ENCODE results near the gene HK1.
A peak's percentile ranks its signal among the peaks of the same experiment; 100 is the strongest.

The HK1 gene

GRCh38 chr10:69278446-69278963 is at the start of gene HK1:
HK1 (plus strand) TSS chr10:69278496.
- TF ChIP-seq POLR2A (IDR thresholded peaks at IDR 0.05; ENCODE audit: low read length) (no peak), GATA1 (IDR thresholded peaks at IDR 0.05; ENCODE audit: low read depth, low read length) (no peak)
- no peak for DNase-seq

GRCh38 chr10:69229616-69229916 is 48.7 kb upstream of the HK1 start:
- TF ChIP-seq GATA1 (IDR thresholded peaks at IDR 0.05; ENCODE audit: low read depth, low read length) (no peak), POLR2A (IDR thresholded peaks at IDR 0.05; ENCODE audit: low read length) (no peak)
- DNase-seq = no peak

DNA sequence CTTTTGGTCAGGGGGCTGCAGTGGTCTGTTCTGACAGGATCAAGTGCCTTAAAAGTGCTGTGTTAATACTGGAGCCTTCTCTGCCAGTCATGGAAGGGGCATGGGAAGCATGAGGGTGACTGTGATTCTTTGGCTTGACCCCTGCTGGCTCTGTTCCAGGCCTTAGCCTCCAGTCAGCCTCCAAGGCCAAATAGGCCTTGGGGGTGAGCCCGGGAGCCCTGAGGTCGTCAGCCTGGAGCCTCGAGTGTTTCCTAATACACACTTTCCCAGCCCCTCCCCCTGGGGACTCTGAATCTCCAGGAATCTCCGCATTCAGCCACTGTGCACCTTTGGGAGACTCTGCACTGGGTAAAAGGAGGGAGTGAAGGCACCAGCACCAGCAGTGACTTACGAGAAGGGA is 48.2 kb upstream of the HK1 start:
- DNase-seq = no peak
- TF ChIP-seq GATA1 (IDR thresholded peaks at IDR 0.05; ENCODE audit: low read depth, low read length) = no peak
- no peak for TF ChIP-seq POLR2A (IDR thresholded peaks at IDR 0.05; ENCODE audit: low read length)

GRCh38 chr10:69232252-69232651 is 46.0 kb upstream of the HK1 start:
- TF ChIP-seq GATA1 (IDR thresholded peaks at IDR 0.05; ENCODE audit: low read depth, low read length) = no peak
- TF ChIP-seq POLR2A (IDR thresholded peaks at IDR 0.05; ENCODE audit: low read length) = no peak
- no peak for DNase-seq

DNA sequence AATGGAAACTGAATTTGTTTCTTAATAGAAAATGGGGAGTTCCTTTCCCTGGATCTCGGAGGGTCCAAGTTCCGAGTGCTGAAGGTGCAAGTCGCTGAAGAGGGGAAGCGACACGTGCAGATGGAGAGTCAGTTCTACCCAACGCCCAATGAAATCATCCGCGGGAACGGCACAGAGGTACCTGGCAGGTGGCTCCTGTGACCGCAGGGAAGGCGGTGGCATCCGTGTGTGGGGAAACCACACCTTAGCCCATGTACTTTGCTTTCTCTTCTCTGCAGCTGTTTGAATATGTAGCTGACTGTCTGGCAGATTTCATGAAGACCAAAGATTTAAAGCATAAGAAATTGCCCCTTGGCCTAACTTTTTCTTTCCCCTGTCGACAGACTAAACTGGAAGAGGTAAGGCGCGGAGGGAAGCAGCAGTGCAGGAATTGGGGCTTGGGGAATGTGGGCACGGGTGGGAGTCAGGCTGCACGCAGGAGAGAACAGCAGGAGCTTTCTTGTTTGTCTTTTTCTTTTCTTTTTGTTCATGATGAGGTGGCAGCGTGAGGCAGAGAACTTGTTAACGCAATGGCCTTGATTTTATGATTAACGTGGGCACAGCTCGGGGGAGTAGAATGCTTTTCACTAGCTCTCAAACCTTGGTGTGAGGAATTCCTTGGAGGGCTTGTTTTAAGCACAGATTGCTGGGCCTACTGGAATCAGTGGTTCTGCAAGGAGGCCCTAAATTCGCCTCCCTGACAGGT is 45.4 kb upstream of the HK1 start:
- DNase-seq = no peak
- TF ChIP-seq GATA1 (IDR thresholded peaks at IDR 0.05; ENCODE audit: low read depth, low read length) (no peak), POLR2A (IDR thresholded peaks at IDR 0.05; ENCODE audit: low read length) (no peak)

- no peak for DNase-seq
- no peak for TF ChIP-seq GATA1 (IDR thresholded peaks at IDR 0.05; ENCODE audit: low read depth, low read length)
- TF ChIP-seq POLR2A (IDR thresholded peaks at IDR 0.05; ENCODE audit: low read length) = no peak
Measured at GRCh38 chr10:69234447-69234846, 43.8 kb upstream of the HK1 start.

DNA sequence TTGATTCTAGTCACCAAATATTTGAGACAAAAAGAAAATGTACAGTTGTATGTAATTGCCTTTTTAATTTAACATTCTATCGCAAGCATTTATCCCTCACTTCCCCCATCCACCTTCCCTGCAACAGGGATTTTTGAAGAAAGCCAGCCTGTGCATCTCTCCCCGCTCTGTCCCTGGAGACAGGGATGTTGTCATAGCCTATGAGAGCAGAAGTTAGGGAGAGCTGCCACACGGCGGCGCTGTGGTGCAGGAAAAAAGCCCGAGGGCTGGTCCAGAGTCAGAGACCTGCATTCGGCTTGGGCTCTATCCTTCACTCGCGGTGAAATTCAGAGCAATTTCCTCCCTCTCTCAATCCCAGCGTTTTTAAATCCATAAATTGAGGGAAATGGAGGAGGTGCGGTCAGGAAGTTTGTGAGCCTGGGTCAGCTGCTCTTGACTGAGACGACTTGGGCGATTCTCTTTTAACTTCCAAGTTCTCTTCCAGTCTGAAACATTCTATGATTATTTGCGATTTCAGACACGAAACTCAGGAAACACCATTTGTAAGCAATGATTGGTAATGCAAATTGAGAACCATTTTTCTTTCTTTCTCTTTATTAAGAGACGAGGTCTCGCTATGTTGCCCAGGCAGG is 40.7 kb upstream of the HK1 start:
- DNase-seq = peak; percentile 78 to 91
- TF ChIP-seq GATA1 (IDR thresholded peaks at IDR 0.05; ENCODE audit: low read depth, low read length) (no peak), POLR2A (IDR thresholded peaks at IDR 0.05; ENCODE audit: low read length) (no peak)

DNA sequence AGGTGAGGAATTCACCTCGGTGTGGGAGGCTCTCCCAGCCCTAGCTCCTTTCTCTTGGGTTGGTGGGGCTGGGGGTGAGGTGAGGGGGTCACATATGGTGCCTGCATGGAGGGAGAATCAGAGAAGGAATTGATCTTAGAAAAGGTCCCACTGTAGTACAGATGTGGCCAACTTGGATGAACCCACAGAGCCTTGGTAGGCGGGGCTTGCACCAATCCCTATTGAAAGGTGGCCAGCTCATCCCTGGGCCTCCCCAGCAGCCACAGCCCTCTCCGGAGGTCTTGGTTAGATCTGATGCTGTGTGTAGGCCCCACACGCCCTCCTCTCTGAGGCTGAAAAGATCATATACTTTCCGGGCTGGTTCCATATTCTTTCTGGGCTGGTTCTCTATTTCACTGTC is 39.2 kb upstream of the HK1 start:
- peak; percentile 13 to 34 for DNase-seq
- TF ChIP-seq POLR2A (IDR thresholded peaks at IDR 0.05; ENCODE audit: low read length) (no peak), GATA1 (IDR thresholded peaks at IDR 0.05; ENCODE audit: low read depth, low read length) (no peak)

DNA sequence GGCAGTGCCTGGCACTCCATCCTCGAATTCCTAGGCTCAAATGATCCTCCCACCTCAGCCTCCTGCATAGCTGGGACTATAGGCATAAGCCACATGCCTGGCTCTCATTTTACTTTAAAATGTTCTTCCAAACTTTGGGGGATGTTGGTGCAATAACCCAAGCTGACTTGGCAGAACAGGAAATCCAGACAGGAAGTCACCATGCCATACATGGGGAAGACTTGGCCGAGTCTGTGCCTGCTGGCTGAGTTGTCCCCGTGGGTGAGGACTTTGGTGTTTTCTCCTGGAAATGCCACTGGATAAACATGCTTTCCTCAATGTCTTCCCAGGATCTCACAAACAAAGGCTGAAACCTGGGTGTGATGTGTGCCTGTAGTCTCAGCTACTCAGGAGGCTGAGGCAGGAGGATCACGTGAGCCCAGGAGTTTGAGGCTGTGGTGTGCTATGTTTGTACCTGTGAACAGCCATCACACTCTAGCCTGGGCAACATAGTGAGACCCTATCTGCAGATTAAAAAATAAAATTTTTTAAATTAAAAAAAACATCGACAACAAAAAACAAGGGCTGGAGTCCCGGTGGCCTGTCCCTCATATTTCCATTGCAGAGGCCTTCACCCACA is 38.4 kb upstream of the HK1 start:
- DNase-seq = no peak
- no peak for TF ChIP-seq GATA1 (IDR thresholded peaks at IDR 0.05; ENCODE audit: low read depth, low read length)

- no peak for TF ChIP-seq POLR2A (IDR thresholded peaks at IDR 0.05; ENCODE audit: low read length)
- no peak for TF ChIP-seq GATA1 (IDR thresholded peaks at IDR 0.05; ENCODE audit: low read depth, low read length)
- no peak for DNase-seq
Measured at GRCh38 chr10:69240455-69240854, 37.8 kb upstream of the HK1 start.

DNA sequence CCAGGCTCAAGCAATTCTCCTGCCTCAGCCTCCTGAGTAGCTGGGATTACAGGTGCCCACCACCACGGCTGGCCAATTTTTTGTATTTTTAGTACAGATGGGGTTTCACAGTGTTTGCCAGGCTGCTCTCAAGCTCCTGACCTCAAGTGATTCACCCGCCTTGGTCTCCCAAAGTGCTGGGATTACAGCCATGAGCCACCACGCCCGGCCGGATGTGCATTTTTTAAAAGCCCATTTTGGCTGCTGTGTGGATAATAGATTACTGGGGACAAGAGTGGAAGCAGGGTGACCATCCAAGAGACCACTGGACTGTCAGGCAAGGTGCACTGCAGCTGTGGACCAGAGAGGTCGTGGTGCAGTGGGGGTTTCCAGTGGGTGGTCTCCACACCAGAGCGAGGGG is 36.7 kb upstream of the HK1 start:
- no peak for TF ChIP-seq GATA1 (IDR thresholded peaks at IDR 0.05; ENCODE audit: low read depth, low read length)
- TF ChIP-seq POLR2A (IDR thresholded peaks at IDR 0.05; ENCODE audit: low read length) = no peak
- DNase-seq = peak; percentile 43 to 59

DNA sequence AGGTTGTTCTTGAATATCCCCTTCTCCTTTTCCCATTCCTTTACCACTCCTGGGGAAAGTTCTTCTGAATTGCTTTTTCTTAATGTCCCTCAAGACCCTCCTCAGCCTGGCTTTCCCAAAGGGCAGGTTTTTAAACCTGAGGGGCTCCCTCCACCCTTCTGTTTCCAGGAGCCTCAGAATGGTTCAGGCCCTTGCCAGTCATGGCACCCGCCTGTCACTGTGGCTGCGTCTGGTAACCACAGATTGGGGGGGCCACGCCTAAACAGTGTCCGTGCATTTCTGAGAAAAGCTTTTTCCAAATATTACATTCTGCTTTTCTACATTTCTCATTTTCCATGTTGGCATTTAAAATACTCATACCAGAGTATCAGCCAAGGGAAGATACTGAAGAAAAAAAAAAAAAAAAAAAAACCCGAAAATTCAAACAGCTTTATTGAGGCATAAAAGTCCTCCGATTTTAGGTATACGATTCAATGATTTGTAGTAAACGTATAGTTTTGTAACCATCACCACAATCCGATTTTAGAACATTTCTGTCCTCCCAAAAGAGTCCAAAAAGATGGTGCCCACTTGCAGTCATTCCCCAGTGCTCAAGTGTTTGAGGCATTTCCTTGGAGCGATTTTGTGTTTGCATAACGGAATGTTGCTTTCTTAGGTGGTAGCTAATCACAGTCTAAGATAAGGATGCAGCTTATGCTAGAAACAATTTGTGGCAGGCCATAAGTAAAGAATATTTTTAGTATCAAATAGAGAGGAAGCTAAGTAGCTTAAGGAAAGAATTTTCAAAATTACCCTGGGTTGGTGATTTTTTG is 36.0 kb upstream of the HK1 start:
- DNase-seq = peak; percentile 88 to 89
- TF ChIP-seq POLR2A (IDR thresholded peaks at IDR 0.05; ENCODE audit: low read length) (peak; percentile 48), GATA1 (IDR thresholded peaks at IDR 0.05; ENCODE audit: low read depth, low read length) (no peak)

DNA sequence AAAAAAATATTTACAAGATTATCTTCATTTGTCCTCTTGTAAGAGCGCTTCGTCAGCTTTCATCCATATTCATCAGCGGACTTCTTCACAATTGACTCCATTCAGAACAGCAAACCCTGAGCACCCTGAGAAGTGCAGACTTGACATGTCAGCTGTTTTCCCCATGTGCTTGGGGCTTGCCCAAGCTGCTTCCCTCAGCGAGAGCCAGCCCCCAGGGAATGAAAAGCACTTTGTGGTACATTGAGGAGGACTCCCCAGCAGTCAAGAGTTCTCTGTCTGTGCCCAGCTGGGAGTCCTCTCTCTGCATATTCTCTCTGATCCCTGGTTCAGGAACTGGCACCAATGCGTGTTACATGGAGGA is 35.5 kb upstream of the HK1 start:
- peak in 1 of 2 experiments; percentile 44 for DNase-seq
- no peak for TF ChIP-seq POLR2A (IDR thresholded peaks at IDR 0.05; ENCODE audit: low read length)
- no peak for TF ChIP-seq GATA1 (IDR thresholded peaks at IDR 0.05; ENCODE audit: low read depth, low read length)

DNA sequence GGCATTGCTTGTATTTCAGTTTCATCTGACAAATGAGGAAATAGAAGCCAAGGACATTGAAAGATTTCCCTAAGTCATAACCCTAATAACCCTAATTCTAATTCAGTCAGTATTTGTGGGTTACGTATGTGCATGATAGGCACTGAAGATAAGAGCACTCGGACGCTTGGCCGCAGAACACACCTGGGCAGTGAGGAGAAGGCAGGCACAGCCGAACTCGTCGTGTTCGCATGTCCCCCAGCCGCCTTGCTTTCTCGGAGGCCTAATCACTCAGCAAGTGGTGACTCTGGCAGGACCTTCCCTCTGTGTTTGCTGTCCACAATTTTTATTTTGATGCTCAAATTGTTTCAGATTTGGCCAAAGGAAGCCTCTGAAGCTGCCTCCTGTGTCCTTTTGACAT is 34.5 kb upstream of the HK1 start:
- TF ChIP-seq POLR2A (IDR thresholded peaks at IDR 0.05; ENCODE audit: low read length) = no peak
- TF ChIP-seq GATA1 (IDR thresholded peaks at IDR 0.05; ENCODE audit: low read depth, low read length) = no peak
- DNase-seq = no peak
